Caco-2 (cell line): ENCODE data around the gene SLC35D2. TPM values are rescaled to one million over a fixed set of nuclear protein-coding genes. Genes with fewer than 3 reads are reported as not detected.

Experiments used
- BruUV-seq: library from RNA; stranded (reverse); fragments of 400-500 nt; replicated peaks from 2 replicates; lab custom pipeline; 2021; lab: Mats Ljungman, UMichigan
- CTCF ChIA-PET: fragments of 300-600 bp; sonication (Branson Sonifier 250); formaldehyde crosslinking; loops from one replicate; lab custom pipeline; 2022; ENCODE audit warnings: antibody characterized with exemption; lab: Charles Lee
- POLR2A ChIA-PET: fragments of 300-600 bp; sonication (Branson Sonifier 250); formaldehyde crosslinking; loops from one replicate; lab custom pipeline; 2022; ENCODE audit warnings: antibody characterized with exemption; lab: Charles Lee
- DNase-seq, 2 experiments: peaks; one replicate each; pipeline versions ENCODE4 v3.0.0 to v3.0.0-alpha.2; 2020 to 2022
- H3K27me3 ChIP-seq: replicated peaks from 2 replicates; pipeline ENCODE4 v1.6.0; 2011; ENCODE audit warnings: low read length; ENCODE audit not compliant: control insufficient read depth, insufficient read depth
- H3K36me3 ChIP-seq: 2 replicates; pipeline ENCODE4 v1.5.1; 2011; ENCODE audit warnings: low read length; ENCODE audit not compliant: control insufficient read depth, insufficient read depth
- H3K4me1 ChIP-seq: fragments of 250-450 bp; sonication (Bioruptor Pico); 2 replicates; pipeline ENCODE4 v1.5.1; 2020; ENCODE audit warnings: mild to moderate bottlenecking
- H3K4me3 ChIP-seq: 2 replicates; pipeline ENCODE4 v1.5.1; 2011; ENCODE audit warnings: low read depth, mild to moderate bottlenecking, control low read depth, low read length
- H3K9me3 ChIP-seq: fragments of 250-450 bp; sonication (Bioruptor Pico); 2 replicates; pipeline ENCODE4 v1.5.1; 2020; ENCODE audit warnings: mild to moderate bottlenecking, moderate library complexity
- H3K27ac Mint-ChIP-seq: one replicate; pipeline ENCODE4 v1.8.0; 2022; ENCODE audit warnings: mixed read lengths; ENCODE audit not compliant: unreplicated experiment
- H3K27me3 Mint-ChIP-seq: one replicate; pipeline ENCODE4 v1.8.0; 2022; ENCODE audit warnings: mixed read lengths; ENCODE audit not compliant: insufficient read depth, unreplicated experiment
- H3K36me3 Mint-ChIP-seq: one replicate; pipeline ENCODE4 v1.8.0; 2022; ENCODE audit warnings: mild to moderate bottlenecking, mixed read lengths; ENCODE audit not compliant: insufficient read depth, unreplicated experiment
- H3K4me1 Mint-ChIP-seq: one replicate; pipeline ENCODE4 v1.8.0; 2022; ENCODE audit warnings: low read depth, mixed read lengths; ENCODE audit not compliant: unreplicated experiment
- H3K4me3 Mint-ChIP-seq: one replicate; pipeline ENCODE4 v1.8.0; 2022; ENCODE audit warnings: mild to moderate bottlenecking, moderate library complexity, mixed read lengths; ENCODE audit not compliant: unreplicated experiment
- H3K9me3 Mint-ChIP-seq: one replicate; pipeline ENCODE4 v1.8.0; 2022; ENCODE audit warnings: mixed read lengths; ENCODE audit not compliant: unreplicated experiment
- intact Hi-C: fragments of 100-400 bp; cut with micrococcal nuclease; formaldehyde crosslinking; loops from one replicate; pipeline ENCODE4 v1.10.0; 2022; ENCODE audit not compliant: unreplicated experiment
- total RNA-seq: library from RNA; stranded (reverse); gene quantifications from 2 replicates; pipeline ENCODE4 v1.2.3, GENCODE V29; 2022
- TF ChIP-seq, protein P1 (sequence below), 2 experiments: fragments of 200-600 bp in 1 of 2; IDR thresholded peaks; 1 replicate in 1 of 2; 2 replicates in 1 of 2; pipeline versions ENCODE4 v1.5.1 to v1.8.0; 2011 to 2022; ENCODE audit warnings: antibody characterized with exemption in 1 of 2, control low read depth in 1 of 2, inconsistent platforms in 1 of 2, low read depth in 1 of 2, low read length in 1 of 2, mild to moderate bottlenecking in 1 of 2, moderate library complexity in 1 of 2; ENCODE audit not compliant: insufficient read depth in 1 of 2, severe bottlenecking in 1 of 2, unreplicated experiment in 1 of 2

SLC35D2 gene
- total RNA-seq, 1 experiment from 2014 or later = 81.0 TPM

DNA sequence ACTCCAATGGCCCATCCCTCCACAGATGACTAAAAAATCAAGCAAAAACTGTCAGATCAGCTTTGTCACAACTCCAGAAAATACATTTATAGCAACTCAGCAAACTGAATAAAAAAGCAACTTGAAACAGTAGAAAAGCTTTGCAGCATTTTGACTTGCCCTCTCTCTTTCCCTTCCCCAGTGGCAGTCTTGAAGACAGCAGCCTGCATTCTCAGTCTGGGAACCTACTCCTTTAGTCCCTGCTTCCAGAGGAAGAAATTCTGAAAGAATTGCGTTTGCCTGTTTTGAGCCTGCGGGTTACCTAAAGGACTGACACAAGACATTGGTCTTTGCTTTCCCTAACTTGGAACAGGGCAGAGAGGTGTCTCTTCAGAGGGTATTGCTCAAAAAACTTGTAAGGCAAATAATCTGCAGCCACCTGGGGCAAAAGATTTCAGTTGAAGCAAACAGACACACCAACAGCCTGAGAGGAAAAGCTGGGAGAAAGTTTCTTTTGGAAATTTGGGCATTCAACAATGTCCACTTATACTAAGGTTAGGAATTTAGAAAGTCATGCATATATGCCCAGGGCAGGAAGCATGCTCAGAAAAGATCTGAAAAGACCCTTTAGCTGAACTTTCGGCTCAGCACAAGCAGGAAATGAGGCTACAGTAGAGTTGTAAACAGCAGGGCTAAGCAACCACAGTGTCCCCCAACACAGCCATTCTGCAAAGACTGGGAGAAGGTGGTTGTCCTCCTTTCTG is 15.2 kb upstream of the SLC35D2 start:
- no peaks in the 10 kb centered on the region for H3K4me1 Mint-ChIP-seq
- POLR2A ChIA-PET = interaction anchor here (0.6 kb wide), 1 partner anchor 20 kb away, joined by 3 read pairs; no protein-coding TSS in a partner anchor
- no peak for DNase-seq
- H3K36me3 Mint-ChIP-seq = peaks cover 44% of the 10 kb centered on the region
- CTCF ChIA-PET = no interaction called here
- H3K4me3 ChIP-seq = no peak overlapping the region
- no TSS peak for BruUV-seq
- no peak overlapping the region for H3K4me3 Mint-ChIP-seq
- TF ChIP-seq, protein P1, sequence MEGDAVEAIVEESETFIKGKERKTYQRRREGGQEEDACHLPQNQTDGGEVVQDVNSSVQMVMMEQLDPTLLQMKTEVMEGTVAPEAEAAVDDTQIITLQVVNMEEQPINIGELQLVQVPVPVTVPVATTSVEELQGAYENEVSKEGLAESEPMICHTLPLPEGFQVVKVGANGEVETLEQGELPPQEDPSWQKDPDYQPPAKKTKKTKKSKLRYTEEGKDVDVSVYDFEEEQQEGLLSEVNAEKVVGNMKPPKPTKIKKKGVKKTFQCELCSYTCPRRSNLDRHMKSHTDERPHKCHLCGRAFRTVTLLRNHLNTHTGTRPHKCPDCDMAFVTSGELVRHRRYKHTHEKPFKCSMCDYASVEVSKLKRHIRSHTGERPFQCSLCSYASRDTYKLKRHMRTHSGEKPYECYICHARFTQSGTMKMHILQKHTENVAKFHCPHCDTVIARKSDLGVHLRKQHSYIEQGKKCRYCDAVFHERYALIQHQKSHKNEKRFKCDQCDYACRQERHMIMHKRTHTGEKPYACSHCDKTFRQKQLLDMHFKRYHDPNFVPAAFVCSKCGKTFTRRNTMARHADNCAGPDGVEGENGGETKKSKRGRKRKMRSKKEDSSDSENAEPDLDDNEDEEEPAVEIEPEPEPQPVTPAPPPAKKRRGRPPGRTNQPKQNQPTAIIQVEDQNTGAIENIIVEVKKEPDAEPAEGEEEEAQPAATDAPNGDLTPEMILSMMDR (IDR thresholded peaks at IDR 0.05; ENCODE audit: insufficient read depth in 1 of 2, low read depth in 1 of 2, low read length in 1 of 2, severe bottlenecking in 1 of 2, unreplicated experiment in 1 of 2) = no peak
- no peaks in the 10 kb centered on the region for H3K4me1 ChIP-seq
- intact Hi-C loops = no loop called here
- H3K36me3 ChIP-seq = no peaks in the 10 kb centered on the region
- no peaks in the 10 kb centered on the region for H3K27me3 Mint-ChIP-seq
- H3K9me3 Mint-ChIP-seq = peaks cover 11% of the 10 kb centered on the region
- peaks cover 4% of the 10 kb centered on the region; the same call in 1 of the 2 replicates for H3K9me3 ChIP-seq
- no peaks in the 10 kb centered on the region for H3K27me3 ChIP-seq
- H3K27ac Mint-ChIP-seq = no peak overlapping the region

DNA sequence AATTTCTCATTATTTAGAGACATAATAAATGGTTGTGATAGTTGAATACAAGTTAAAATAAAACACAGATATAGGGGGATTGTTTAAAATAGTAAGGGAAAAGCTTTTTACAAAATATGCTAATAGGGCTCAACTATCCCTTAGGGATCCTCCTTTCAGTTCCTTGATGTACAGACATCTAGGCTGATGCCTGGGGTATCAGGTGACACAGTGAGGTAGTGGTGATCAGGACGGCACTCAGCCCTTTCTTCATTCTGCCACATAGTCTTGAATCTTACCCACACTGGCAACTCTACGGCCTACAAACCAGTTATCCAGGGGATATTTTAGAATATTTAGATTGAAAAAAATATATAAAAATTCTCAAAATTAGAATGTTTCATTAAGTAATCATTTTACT is 12.5 kb upstream of the SLC35D2 start:
- CTCF ChIA-PET = no interaction called here
- TF ChIP-seq, protein P1 (IDR thresholded peaks at IDR 0.05; ENCODE audit: insufficient read depth in 1 of 2, low read depth in 1 of 2, low read length in 1 of 2, severe bottlenecking in 1 of 2, unreplicated experiment in 1 of 2) = no peak
- no peaks in the 10 kb centered on the region; the same call in 1 of the 2 replicates for H3K36me3 ChIP-seq
- POLR2A ChIA-PET = no interaction called here
- no peaks in the 10 kb centered on the region for H3K27me3 Mint-ChIP-seq
- no peak overlapping the region for H3K4me3 Mint-ChIP-seq
- H3K4me3 ChIP-seq = no peak overlapping the region
- intact Hi-C loops = no loop called here
- no peak overlapping the region for H3K27ac Mint-ChIP-seq
- BruUV-seq = TSS peak; percentile 5
- peaks cover 4% of the 10 kb centered on the region; the same call in 1 of the 2 replicates for H3K9me3 ChIP-seq
- H3K36me3 Mint-ChIP-seq = peaks cover 55% of the 10 kb centered on the region
- H3K27me3 ChIP-seq = no peaks in the 10 kb centered on the region
- H3K4me1 Mint-ChIP-seq = peaks cover 13% of the 10 kb centered on the region
- H3K9me3 Mint-ChIP-seq = peaks cover 10% of the 10 kb centered on the region
- DNase-seq = no peak
- peaks cover 17% of the 10 kb centered on the region for H3K4me1 ChIP-seq

DNA sequence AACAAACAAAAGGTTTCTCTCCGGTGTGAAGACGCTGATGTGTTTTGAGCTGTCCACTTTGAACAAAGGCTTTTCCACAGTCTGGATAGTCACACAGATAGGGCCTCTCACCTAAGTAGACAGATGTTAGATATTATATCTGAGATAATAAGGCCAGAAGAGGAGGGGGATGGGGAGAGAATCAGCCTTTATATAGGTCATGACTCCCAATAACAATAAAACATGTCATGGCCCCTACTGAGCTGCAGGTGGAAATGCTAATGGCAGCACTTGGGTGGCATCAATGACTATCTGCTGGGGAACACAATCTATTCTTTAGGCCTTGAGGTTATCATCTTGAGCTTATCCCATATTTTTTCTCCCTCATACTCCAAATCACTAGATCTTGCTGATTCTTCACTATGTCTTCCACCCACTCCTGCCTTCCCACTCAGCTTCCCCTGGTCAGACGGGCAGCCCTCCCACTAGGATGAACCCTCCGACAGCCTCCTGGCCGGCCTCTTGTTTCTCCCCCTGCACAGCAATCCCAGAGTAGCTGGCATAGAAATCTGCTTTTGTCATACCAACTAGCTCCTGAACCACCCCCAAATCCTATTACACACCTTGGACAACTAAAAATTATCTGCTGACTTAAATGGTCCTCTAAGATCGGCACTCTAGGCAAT is 11.5 kb upstream of the SLC35D2 start:
- Histone ChIP-seq H3K36me3 (peaks cover 3% of the 10 kb centered on the region), H3K27me3 (no peaks in the 10 kb centered on the region), H3K4me1 (peaks cover 24% of the 10 kb centered on the region), H3K9me3 (no peaks in the 10 kb centered on the region), H3K4me3 (no peak overlapping the region)
- Mint-ChIP-seq H3K36me3 (peaks cover 55% of the 10 kb centered on the region), H3K4me1 (peaks cover 23% of the 10 kb centered on the region), H3K4me3 (no peak overlapping the region), H3K27me3 (no peaks in the 10 kb centered on the region), H3K27ac (no peak overlapping the region), H3K9me3 (peaks cover under 1% of the 10 kb centered on the region)
- TF ChIP-seq, protein P1 (IDR thresholded peaks at IDR 0.05; ENCODE audit: insufficient read depth in 1 of 2, low read depth in 1 of 2, low read length in 1 of 2, severe bottlenecking in 1 of 2, unreplicated experiment in 1 of 2) = no peak
- ChIA-PET POLR2A (no interaction called here), CTCF (no interaction called here)
- no TSS peak for BruUV-seq
- no peak for DNase-seq
- intact Hi-C loops = no loop called here
